IMR-90 (cell line): ENCODE data around the gene PTCH1. TPM values are rescaled to one million over a fixed set of nuclear protein-coding genes. Genes with fewer than 3 reads are reported as not detected.

ENCODE experiments used
- ATAC-seq: fragments of 200-7000 bp; cut with Tn5 transposase; 2 replicates; pipeline ENCODE4 v1.9.1; 2020; ENCODE audit warnings: low read depth, mild to moderate bottlenecking, moderate library complexity
- BruUV-seq: library from RNA; stranded (reverse); fragments of 400-500 nt; replicated peaks from 2 replicates; lab custom pipeline; 2021; lab: Mats Ljungman, UMichigan
- CTCF ChIA-PET: fragments of 300-600 bp; formaldehyde crosslinking; extraction: SDS; loops from one replicate; lab custom pipeline; 2021; ENCODE audit warnings: antibody characterized with exemption; lab: Yijun Ruan, JAX
- POLR2A ChIA-PET: fragments of 300-600 bp; sonication (Branson Sonifier 250); formaldehyde crosslinking; loops from one replicate; lab custom pipeline; 2022; ENCODE audit warnings: antibody characterized with exemption; ENCODE audit not compliant: unreplicated experiment; lab: Charles Lee
- DNase-seq: peaks from one replicate; pipeline ENCODE4 v3.0.0; 2013
- H2AFZ ChIP-seq: replicated peaks from 2 replicates; pipeline ENCODE3; 2013; ENCODE audit warnings: low read length, mild to moderate bottlenecking; ENCODE audit not compliant: poor library complexity
- H2AK5ac ChIP-seq: 2 replicates; pipeline ENCODE4 v1.6.1; 2013; ENCODE audit warnings: low read depth, low read length, inconsistent platforms
- H2AK9ac ChIP-seq: replicated peaks from 2 replicates; pipeline ENCODE3; 2013; ENCODE audit warnings: mild to moderate bottlenecking, low read depth, low read length, moderate library complexity; ENCODE audit not compliant: poor library complexity
- H2BK120ac ChIP-seq: 2 replicates; pipeline ENCODE4 v1.6.1; 2013; ENCODE audit warnings: low read depth, low read length, inconsistent platforms
- H2BK15ac ChIP-seq: 3 replicates; pipeline ENCODE4 v1.6.1; 2013; ENCODE audit warnings: low read depth, low read length, inconsistent platforms
- H2BK20ac ChIP-seq: 2 replicates; pipeline ENCODE4 v1.6.1; 2013; ENCODE audit warnings: low read depth, mild to moderate bottlenecking, inconsistent platforms, low read length, moderate library complexity
- H2BK5ac ChIP-seq: 2 replicates; pipeline ENCODE4 v1.6.1; 2013; ENCODE audit warnings: mild to moderate bottlenecking, low read depth, low read length, inconsistent platforms; ENCODE audit not compliant: poor library complexity, severe bottlenecking
- H3K14ac ChIP-seq: replicated peaks from 2 replicates; pipeline ENCODE4 v1.6.1; 2013; ENCODE audit warnings: low read depth, low read length, inconsistent platforms
- H3K18ac ChIP-seq: 2 replicates; pipeline ENCODE4 v1.6.1; 2013; ENCODE audit warnings: low read depth, low read length, control low read depth
- H3K23ac ChIP-seq: 2 replicates; pipeline ENCODE4 v1.6.1; 2013; ENCODE audit warnings: low read depth, low read length, inconsistent platforms
- H3K27ac ChIP-seq: 2 replicates; pipeline ENCODE4 v1.5.1; 2013; ENCODE audit warnings: mild to moderate bottlenecking, control low read depth, low read length; ENCODE audit not compliant: insufficient read depth
- H3K27me3 ChIP-seq: 2 replicates; pipeline ENCODE4 v1.6.1; 2013; ENCODE audit warnings: low read length; ENCODE audit not compliant: control insufficient read depth, insufficient read depth
- H3K36me3 ChIP-seq: 2 replicates; pipeline ENCODE4 v1.6.1; 2013; ENCODE audit warnings: low read length, mixed read lengths; ENCODE audit not compliant: control insufficient read depth, insufficient read depth
- H3K4ac ChIP-seq: 2 replicates; pipeline ENCODE4 v1.6.1; 2013; ENCODE audit warnings: low read depth, low read length, inconsistent platforms
- H3K4me1 ChIP-seq: 2 replicates; pipeline ENCODE4 v1.6.1; 2013; ENCODE audit warnings: low read length, mixed read lengths; ENCODE audit not compliant: control insufficient read depth, insufficient read depth
- H3K4me2 ChIP-seq: 2 replicates; pipeline ENCODE4 v1.6.1; 2013; ENCODE audit warnings: low read depth, mild to moderate bottlenecking, control low read depth, low read length, moderate library complexity
- H3K4me3 ChIP-seq: 2 replicates; pipeline ENCODE4 v1.5.1; 2013; ENCODE audit warnings: low read depth, mild to moderate bottlenecking, control low read depth, low read length, moderate library complexity; ENCODE audit not compliant: insufficient read depth
- H3K56ac ChIP-seq: 2 replicates; pipeline ENCODE4 v1.6.1; 2013; ENCODE audit warnings: low read length, inconsistent platforms; ENCODE audit not compliant: insufficient read depth; ENCODE audit errors: extremely low read depth
- H3K79me1 ChIP-seq, 2 experiments: 2 replicates each; pipeline ENCODE4 v1.6.1; 2013; ENCODE audit warnings: low read length in 2 of 2, inconsistent platforms in 1 of 2, low read depth in 1 of 2
- H3K9ac ChIP-seq: 2 replicates; pipeline ENCODE4 v1.6.1; 2013; ENCODE audit warnings: low read depth, low read length, control low read depth
- H3K9me1 ChIP-seq: 2 replicates; pipeline ENCODE4 v1.6.1; 2013; ENCODE audit warnings: low read length, inconsistent platforms; ENCODE audit not compliant: insufficient read depth
- H3K9me3 ChIP-seq: 2 replicates; pipeline ENCODE4 v1.6.1; 2013; ENCODE audit warnings: low read length; ENCODE audit not compliant: control insufficient read depth, insufficient read depth
- H4K20me1 ChIP-seq: 2 replicates; pipeline ENCODE4 v1.6.1; 2013; ENCODE audit warnings: low read length, inconsistent platforms; ENCODE audit not compliant: insufficient read depth
- H4K5ac ChIP-seq: 2 replicates; pipeline ENCODE4 v1.6.1; 2013; ENCODE audit warnings: mild to moderate bottlenecking, low read depth, low read length, control low read depth
- H4K8ac ChIP-seq, 2 experiments: 2 replicates each; pipeline ENCODE4 v1.6.1; 2013; ENCODE audit warnings: low read depth in 2 of 2, low read length in 2 of 2, control low read depth in 1 of 2, inconsistent platforms in 1 of 2
- H4K91ac ChIP-seq: 2 replicates; pipeline ENCODE4 v1.6.1; 2013; ENCODE audit warnings: low read depth, low read length, inconsistent platforms; ENCODE audit not compliant: insufficient read depth
- CHD1 ChIP-seq: IDR thresholded peaks from 2 replicates; pipeline ENCODE4 v1.6.1; 2012; ENCODE audit warnings: low read depth, low read length, improper control_type of control experiment
- MAFK ChIP-seq: IDR thresholded peaks from 2 replicates; pipeline ENCODE4 v1.6.1; 2012; ENCODE audit warnings: low read depth, low read length, improper control_type of control experiment
- MAZ ChIP-seq: IDR thresholded peaks from 2 replicates; pipeline ENCODE4 v1.6.1; 2012; ENCODE audit warnings: low read depth, mild to moderate bottlenecking, low read length, improper control_type of control experiment, moderate library complexity, borderline replicate concordance
- SMC3 ChIP-seq: fragments of 150-350 bp; IDR thresholded peaks from 2 replicates; pipeline ENCODE4 v1.6.1; 2016; ENCODE audit warnings: low read depth, mild to moderate bottlenecking, antibody characterized with exemption, low read length, moderate library complexity
- WGBS, 2 experiments: methylation state at CpG; one replicate each; pipeline versions ENCODE4 v1.1.5 to v1.1.7; 2013; ENCODE audit warnings: missing lambda C conversion rate in 2 of 2; ENCODE audit not compliant: insufficient read length in 1 of 2; ENCODE audit errors: extremely low coverage in 2 of 2; 5-methylcytosine and 5-hydroxymethylcytosine counted together
- dilution Hi-C: fragments of 300-500 bp; cut with HindIII; formaldehyde crosslinking; loops from one replicate; pipeline ENCODE4 v1.14.3; 2018; ENCODE audit warnings: low sequenced_read_pairs; ENCODE audit not compliant: unreplicated experiment
- in situ Hi-C: fragments of 300-500 bp; cut with MboI; formaldehyde crosslinking; loops from 3 replicates; pipeline ENCODE4 v1.14.3; 2019; ENCODE audit warnings: low sequenced_read_pairs, inconsistent platforms, mixed read lengths
- intact Hi-C: fragments of 100-400 bp; cut with micrococcal nuclease; formaldehyde crosslinking; loops from 2 replicates; pipeline ENCODE4 v1.10.0; 2022
- polyA plus RNA-seq, 3 experiments: library from polyadenylated mRNA; depleted of rRNA; stranded (reverse); fragments of >200 nt; gene quantifications; 2 replicates each; pipeline ENCODE4 v1.2.3, GENCODE V29; 2012; ENCODE audit warnings: low replicate concordance in 1 of 3
- total RNA-seq: library from RNA; depleted of rRNA; stranded (reverse); fragments of >200 nt; gene quantifications from 2 replicates; pipeline ENCODE4 v1.2.3, GENCODE V29; 2012
- TF ChIP-seq, protein P1 (sequence below): fragments of 150-350 bp; IDR thresholded peaks from 2 replicates; pipeline ENCODE4 v1.6.1; 2016; ENCODE audit warnings: low read depth, mild to moderate bottlenecking, low read length, moderate library complexity, borderline replicate concordance

PTCH1 gene
- total and polyA plus RNA-seq, 2 of the 4 experiments (the other 2 are of a cell fraction), result 4.1 to 5.0 TPM

DNA sequence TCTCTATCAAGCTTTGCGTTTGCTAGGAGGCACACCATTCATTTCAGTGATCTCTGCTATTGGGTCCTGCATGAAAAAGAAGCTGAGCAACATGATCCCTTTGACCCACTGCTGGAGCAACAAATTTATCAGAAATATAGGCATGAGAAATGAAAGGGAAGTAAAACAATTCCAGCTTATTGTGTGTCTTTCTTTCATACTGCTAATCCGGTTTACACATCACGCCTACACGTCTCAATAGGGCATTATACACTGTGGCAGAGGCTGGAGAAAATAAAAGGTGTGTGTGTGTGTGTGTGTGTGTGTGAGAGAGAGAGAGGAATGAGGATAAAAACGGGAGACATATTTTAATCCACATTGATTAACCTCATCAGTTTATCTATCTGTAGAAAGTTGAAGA lies 2.4 kb downstream of the PTCH1 start:
- no peak overlapping the region for H3K4ac ChIP-seq
- no peak overlapping the region for H3K14ac ChIP-seq
- no peak overlapping the region for H4K91ac ChIP-seq
- no peaks in the 10 kb centered on the region for H3K9me1 ChIP-seq
- H3K79me1 ChIP-seq, result peaks cover 3 to 17% of the 10 kb centered on the region in 2 experiments; a peak in 3 of 4 replicates
- DNase-seq (no peak), ATAC-seq (no peak)
- H3K4me2 ChIP-seq, result no peak overlapping the region
- no peak overlapping the region for H2BK15ac ChIP-seq
- H3K56ac ChIP-seq, result no peak overlapping the region
- H3K9me3 ChIP-seq, result no peaks in the 10 kb centered on the region; the same call in 1 of the 2 replicates
- TF ChIP-seq MAZ (no peak), SMC3 (no peak), CHD1 (no peak), MAFK (no peak)
- TF ChIP-seq, protein P1, sequence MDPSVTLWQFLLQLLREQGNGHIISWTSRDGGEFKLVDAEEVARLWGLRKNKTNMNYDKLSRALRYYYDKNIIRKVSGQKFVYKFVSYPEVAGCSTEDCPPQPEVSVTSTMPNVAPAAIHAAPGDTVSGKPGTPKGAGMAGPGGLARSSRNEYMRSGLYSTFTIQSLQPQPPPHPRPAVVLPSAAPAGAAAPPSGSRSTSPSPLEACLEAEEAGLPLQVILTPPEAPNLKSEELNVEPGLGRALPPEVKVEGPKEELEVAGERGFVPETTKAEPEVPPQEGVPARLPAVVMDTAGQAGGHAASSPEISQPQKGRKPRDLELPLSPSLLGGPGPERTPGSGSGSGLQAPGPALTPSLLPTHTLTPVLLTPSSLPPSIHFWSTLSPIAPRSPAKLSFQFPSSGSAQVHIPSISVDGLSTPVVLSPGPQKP, result no peak
- peaks cover 4% of the 10 kb centered on the region for H3K4me1 ChIP-seq
- no peak overlapping the region for H2BK5ac ChIP-seq
- H4K5ac ChIP-seq, result no peak overlapping the region
- H2AFZ ChIP-seq, result no peak overlapping the region
- H3K27ac ChIP-seq, result no peak overlapping the region
- no peak overlapping the region for H2AK9ac ChIP-seq
- dilution Hi-C loops, result no loop called here
- no peak overlapping the region for H2BK20ac ChIP-seq
- intact Hi-C loops, result no loop called here
- WGBS, 2 experiments, result no CpG with 5 or more reads among the region's 5 CpGs
- H4K20me1 ChIP-seq, result no peaks in the 10 kb centered on the region
- no peaks in the 10 kb centered on the region for H3K36me3 ChIP-seq
- H3K9ac ChIP-seq, result no peak overlapping the region
- H2AK5ac ChIP-seq, result no peak overlapping the region
- no peak overlapping the region for H2BK120ac ChIP-seq
- no peak overlapping the region for H3K18ac ChIP-seq
- H4K8ac ChIP-seq, result no peak overlapping the region
- H3K4me3 ChIP-seq, result no peak overlapping the region
- ChIA-PET POLR2A (no interaction called here), CTCF (interaction anchor here (0.6 kb wide), 1 partner anchor 203 kb away, joined by 3 read pairs; no protein-coding TSS in a partner anchor)
- in situ Hi-C loops, result loop anchor here (10.0 kb wide), 2 partner anchors 200 to 360 kb away; partner anchors contain the start of genes ERCC6L2 and FANCC
- peaks cover 11% of the 10 kb centered on the region for H3K27me3 ChIP-seq
- no TSS peak for BruUV-seq
- no peak overlapping the region for H3K23ac ChIP-seq
